Measurements from ENCODE around the gene TMIGD3.

TMIGD3 gene

GRCh38 chr1:111474521-111474920 is 28.9 kb downstream of the TMIGD3 start:
- no peak for DNase-seq

- no peak for DNase-seq
Measured at GRCh38 chr1:111474106-111474505, 29.3 kb downstream of the TMIGD3 start.

GRCh38 chr1:111471538-111471937 is 31.9 kb downstream of the TMIGD3 start:
- no peak for DNase-seq

GRCh38 chr1:111471012-111471411 is 32.4 kb downstream of the TMIGD3 start:
- DNase-seq = peak; percentile 78 to 82 (median 80)

- DNase-seq = no peak
Measured at GRCh38 chr1:111470596-111470995, 32.8 kb downstream of the TMIGD3 start.

- no peak for DNase-seq
Measured at GRCh38 chr1:111469539-111469938, 33.9 kb downstream of the TMIGD3 start.

- DNase-seq = no peak
Measured at GRCh38 chr1:111468717-111469100, 34.7 kb downstream of the TMIGD3 start.

- DNase-seq = peak; percentile 41 to 50 (median 44)
Measured at GRCh38 chr1:111467865-111468716, 35.3 kb downstream of the TMIGD3 start.

- DNase-seq = no peak
Measured at GRCh38 chr1:111466480-111466879, 37.0 kb downstream of the TMIGD3 start.

- no peak for DNase-seq
Measured at GRCh38 chr1:111465754-111466153, 37.7 kb downstream of the TMIGD3 start.

- no peak for DNase-seq
Measured at GRCh38 chr1:111463029-111463683, 40.3 kb downstream of the TMIGD3 start.

- no peak for DNase-seq
Measured at GRCh38 chr1:111462370-111463028, 40.9 kb downstream of the TMIGD3 start.

- DNase-seq = no peak
Measured at GRCh38 chr1:111461765-111462164, 41.7 kb downstream of the TMIGD3 start.

- no peak for DNase-seq
Measured at GRCh38 chr1:111455642-111456031, 47.8 kb downstream of the TMIGD3 start.

GRCh38 chr1:111454859-111455641 is 48.4 kb downstream of the TMIGD3 start:
- DNase-seq = no peak

- DNase-seq = no peak
Measured at GRCh38 chr1:111453706-111454105, 49.7 kb downstream of the TMIGD3 start.

GRCh38 chr1:111452581-111452980 is 50.9 kb downstream of the TMIGD3 start:
- no peak for DNase-seq

- no peak for DNase-seq
Measured at GRCh38 chr1:111450185-111450584, 53.2 kb downstream of the TMIGD3 start.

- DNase-seq = no peak
Measured at GRCh38 chr1:111449703-111450017, 53.8 kb downstream of the TMIGD3 start.

- peak; percentile 98 to 100 (median 100) for DNase-seq
Measured at GRCh38 chr1:111448918-111449702, 54.3 kb downstream of the TMIGD3 start, which contains the start of the genes ATP5PB and WDR77. Gene ATP5PB, plus strand, starts transcription at chr1:111449464. Its CDS starts 78 bp downstream, at chr1:111449542. Gene WDR77, minus strand, starts transcription at chr1:111449256. Its CDS starts 87 bp downstream, at chr1:111449169.

- DNase-seq = no peak
Measured at GRCh38 chr1:111448482-111448917, 54.9 kb downstream of the TMIGD3 start.

All from suppressor macrophage treated with lipopolysaccharide for 1 hour (primary cell).